ENCODE data around the gene PTPRT. TPM values are rescaled to one million over a fixed set of nuclear protein-coding genes. Genes with fewer than 3 reads are reported as not detected.

PTPRT gene
- total and polyA plus RNA-seq, 4 donors, result 0.14 to 2.8 (median 0.40) TPM

GRCh38 chr20:42920776-42921175 is 268.9 kb downstream of the PTPRT start (continued):
- TF ChIP-seq CTCF (IDR thresholded peaks at IDR 0.05; ENCODE audit: low read depth, low read length, missing input control) (no peak), FOXA2 (IDR thresholded peaks at IDR 0.05) (no peak), RXRA (IDR thresholded peaks at IDR 0.05) (no peak), JUND (IDR thresholded peaks at IDR 0.05) (no peak), FOXA1 (IDR thresholded peaks at IDR 0.05) (no peak), NR2F2 (IDR thresholded peaks at IDR 0.05) (no peak), ZBTB33 (IDR thresholded peaks at IDR 0.05) (no peak), HNF4A (conservative IDR thresholded peaks at IDR 0.05) (no peak)

GRCh38 chr20:42919316-42919715 is 270.4 kb downstream of the PTPRT start:
- no peak for DNase-seq (ENCODE audit: low spot score)
- no peak overlapping the region for H3K4me3 ChIP-seq (ENCODE audit: low read depth in 1 of 3, low read length in 3 of 3)
- TF ChIP-seq REST (IDR thresholded peaks at IDR 0.05), result no peak
- no peaks in the 10 kb centered on the region for H3K9me3 ChIP-seq (ENCODE audit: control insufficient read depth in 4 of 4, low read length in 3 of 4)
- no peaks in the 10 kb centered on the region for H3K4me1 ChIP-seq (ENCODE audit: control insufficient read depth in 4 of 4, insufficient read depth in 4 of 4, low read length in 3 of 4)
- H3K9ac ChIP-seq (ENCODE audit: low read depth in 1 of 2, low read length in 2 of 2), result no peak overlapping the region
- H3K27me3 ChIP-seq (ENCODE audit: control insufficient read depth in 4 of 4, insufficient read depth in 4 of 4, low read length in 3 of 4), result no peaks in the 10 kb centered on the region
- H3K27ac ChIP-seq (ENCODE audit: low read depth in 1 of 2, low read length in 2 of 2), result no peak overlapping the region
- H3K36me3 ChIP-seq (ENCODE audit: control insufficient read depth in 4 of 4, insufficient read depth in 3 of 4, low read depth in 1 of 4, low read length in 3 of 4), result no peaks in the 10 kb centered on the region
- WGBS, result 76% methylated on average over 2 of the region's 2 CpGs

- 88% methylated on average over 8 of the region's 8 CpGs for WGBS
- H3K9ac ChIP-seq (ENCODE audit: low read depth in 1 of 2, low read length in 2 of 2), result no peak overlapping the region
- no peak for DNase-seq (ENCODE audit: low spot score)
- no peaks in the 10 kb centered on the region for H3K36me3 ChIP-seq (ENCODE audit: control insufficient read depth in 4 of 4, insufficient read depth in 3 of 4, low read depth in 1 of 4, low read length in 3 of 4)
- no peaks in the 10 kb centered on the region for H3K4me1 ChIP-seq (ENCODE audit: control insufficient read depth in 4 of 4, insufficient read depth in 4 of 4, low read length in 3 of 4)
- no peak overlapping the region for H3K27ac ChIP-seq (ENCODE audit: low read depth in 1 of 2, low read length in 2 of 2)
- H3K4me3 ChIP-seq (ENCODE audit: low read depth in 1 of 3, low read length in 3 of 3), result no peak overlapping the region
- H3K27me3 ChIP-seq (ENCODE audit: control insufficient read depth in 4 of 4, insufficient read depth in 4 of 4, low read length in 3 of 4), result no peaks in the 10 kb centered on the region
- TF ChIP-seq ZBTB33 (IDR thresholded peaks at IDR 0.05) (no peak), FOXA2 (IDR thresholded peaks at IDR 0.05) (no peak), YY1 (IDR thresholded peaks at IDR 0.05) (no peak), JUND (IDR thresholded peaks at IDR 0.05) (no peak), ATF3 (IDR thresholded peaks at IDR 0.05) (no peak), RXRA (IDR thresholded peaks at IDR 0.05) (no peak), NR2F2 (IDR thresholded peaks at IDR 0.05) (no peak)
- no peaks in the 10 kb centered on the region for H3K9me3 ChIP-seq (ENCODE audit: control insufficient read depth in 4 of 4, low read length in 3 of 4)
These were observed 274.6 kb downstream of the PTPRT start for GRCh38 chr20:42915081-42915480.

Data from liver (tissue), 9 donors.